ENCODE measurements around the gene RTN4RL1.

Gene RTN4RL1

DNA sequence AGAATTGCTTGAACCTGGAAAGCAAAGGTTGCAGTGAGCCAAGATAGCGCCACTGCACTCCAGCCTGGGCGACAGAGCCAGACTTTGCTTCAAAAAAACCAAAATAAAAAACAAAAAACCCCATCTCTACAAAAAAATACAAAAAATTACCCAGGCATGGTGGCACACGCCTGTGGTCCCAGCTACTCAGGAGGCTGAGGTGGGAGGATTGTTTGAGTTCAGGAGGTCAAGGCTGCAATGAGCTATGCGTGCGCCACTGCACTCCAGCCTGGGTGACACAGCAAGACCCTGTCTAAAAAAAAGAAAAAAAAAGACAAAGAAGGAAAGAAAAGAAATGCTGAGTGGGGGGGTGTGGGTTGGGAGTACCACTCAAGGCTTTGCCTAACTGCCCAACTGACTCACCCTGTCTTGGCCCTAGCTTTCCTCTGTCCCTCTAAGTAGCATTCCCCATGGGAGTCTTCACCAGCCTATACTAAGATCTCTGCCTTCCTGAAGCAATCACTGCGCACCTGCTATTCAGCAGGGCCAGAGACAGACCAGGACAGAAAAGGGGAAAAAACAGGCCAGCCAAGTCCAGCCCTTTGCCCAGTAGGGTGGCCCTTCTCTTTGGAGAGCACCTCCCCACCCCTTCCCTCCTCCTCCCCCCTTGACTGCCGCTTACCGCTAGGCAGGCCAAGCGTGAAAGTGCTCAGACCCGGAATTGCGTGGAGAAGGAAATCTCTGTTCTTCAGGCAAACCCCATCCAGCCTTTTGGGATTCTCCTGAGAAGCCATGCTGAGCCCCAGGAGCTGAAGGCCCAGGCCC is 45.8 kb downstream of the RTN4RL1 start:
- H3K27ac ChIP-seq, result no peak overlapping the region
- intact Hi-C loops (cut with DNase I; ENCODE audit: low total_unique reads), result no loop called here
- TF ChIP-seq, protein P1, sequence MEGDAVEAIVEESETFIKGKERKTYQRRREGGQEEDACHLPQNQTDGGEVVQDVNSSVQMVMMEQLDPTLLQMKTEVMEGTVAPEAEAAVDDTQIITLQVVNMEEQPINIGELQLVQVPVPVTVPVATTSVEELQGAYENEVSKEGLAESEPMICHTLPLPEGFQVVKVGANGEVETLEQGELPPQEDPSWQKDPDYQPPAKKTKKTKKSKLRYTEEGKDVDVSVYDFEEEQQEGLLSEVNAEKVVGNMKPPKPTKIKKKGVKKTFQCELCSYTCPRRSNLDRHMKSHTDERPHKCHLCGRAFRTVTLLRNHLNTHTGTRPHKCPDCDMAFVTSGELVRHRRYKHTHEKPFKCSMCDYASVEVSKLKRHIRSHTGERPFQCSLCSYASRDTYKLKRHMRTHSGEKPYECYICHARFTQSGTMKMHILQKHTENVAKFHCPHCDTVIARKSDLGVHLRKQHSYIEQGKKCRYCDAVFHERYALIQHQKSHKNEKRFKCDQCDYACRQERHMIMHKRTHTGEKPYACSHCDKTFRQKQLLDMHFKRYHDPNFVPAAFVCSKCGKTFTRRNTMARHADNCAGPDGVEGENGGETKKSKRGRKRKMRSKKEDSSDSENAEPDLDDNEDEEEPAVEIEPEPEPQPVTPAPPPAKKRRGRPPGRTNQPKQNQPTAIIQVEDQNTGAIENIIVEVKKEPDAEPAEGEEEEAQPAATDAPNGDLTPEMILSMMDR (IDR thresholded peaks at IDR 0.05), result no peak
- H3K27me3 ChIP-seq, result peaks cover 0 to 40% of the 10 kb centered on the region in 2 donors
- peaks cover 0 to 13% (median 8%) of the 10 kb centered on the region in 4 donors for H3K4me1 ChIP-seq
- no peaks in the 10 kb centered on the region for H3K36me3 ChIP-seq
- no peaks in the 10 kb centered on the region for H3K9me3 ChIP-seq
- no peak overlapping the region for H3K4me3 ChIP-seq
- DNase-seq, result no peak

DNA sequence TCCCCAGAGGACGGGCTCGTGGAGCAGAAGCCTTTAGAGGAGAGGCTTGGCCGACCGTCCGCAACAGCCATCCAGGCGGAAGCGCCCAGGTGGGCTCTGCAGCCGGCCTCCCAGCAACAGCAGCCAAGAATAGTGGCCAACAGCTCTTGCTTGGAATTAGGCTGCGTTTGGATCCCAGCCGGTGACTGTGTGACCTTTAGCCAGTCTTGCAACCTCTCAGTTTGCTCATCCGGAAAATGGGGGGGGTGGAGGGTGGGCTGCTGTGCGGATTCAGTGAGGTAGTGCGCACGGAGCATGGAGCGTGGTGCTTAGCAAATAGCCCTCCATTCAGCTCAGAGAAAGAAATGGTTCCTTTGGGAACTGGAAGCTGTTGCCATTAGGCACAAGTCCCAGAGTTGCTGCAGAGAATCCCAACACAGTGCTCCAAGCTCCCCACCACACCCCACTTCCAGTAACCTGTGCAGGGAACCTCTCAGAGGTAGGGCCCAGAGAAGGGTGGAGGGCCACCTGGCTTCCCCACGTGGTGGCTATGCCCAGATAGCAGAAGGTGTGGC is 46.7 kb downstream of the RTN4RL1 start:
- DNase-seq, result no peak
- no peak overlapping the region for H3K27ac ChIP-seq
- TF ChIP-seq, protein P1 (IDR thresholded peaks at IDR 0.05), result no peak
- intact Hi-C loops (cut with DNase I; ENCODE audit: low total_unique reads), result no loop called here
- H3K4me1 ChIP-seq, result peaks cover 0 to 13% (median 8%) of the 10 kb centered on the region in 4 donors
- H3K9me3 ChIP-seq, result no peaks in the 10 kb centered on the region
- no peaks in the 10 kb centered on the region for H3K36me3 ChIP-seq
- peaks cover 0 to 43% of the 10 kb centered on the region in 2 donors for H3K27me3 ChIP-seq
- H3K4me3 ChIP-seq, result no peak overlapping the region

DNA sequence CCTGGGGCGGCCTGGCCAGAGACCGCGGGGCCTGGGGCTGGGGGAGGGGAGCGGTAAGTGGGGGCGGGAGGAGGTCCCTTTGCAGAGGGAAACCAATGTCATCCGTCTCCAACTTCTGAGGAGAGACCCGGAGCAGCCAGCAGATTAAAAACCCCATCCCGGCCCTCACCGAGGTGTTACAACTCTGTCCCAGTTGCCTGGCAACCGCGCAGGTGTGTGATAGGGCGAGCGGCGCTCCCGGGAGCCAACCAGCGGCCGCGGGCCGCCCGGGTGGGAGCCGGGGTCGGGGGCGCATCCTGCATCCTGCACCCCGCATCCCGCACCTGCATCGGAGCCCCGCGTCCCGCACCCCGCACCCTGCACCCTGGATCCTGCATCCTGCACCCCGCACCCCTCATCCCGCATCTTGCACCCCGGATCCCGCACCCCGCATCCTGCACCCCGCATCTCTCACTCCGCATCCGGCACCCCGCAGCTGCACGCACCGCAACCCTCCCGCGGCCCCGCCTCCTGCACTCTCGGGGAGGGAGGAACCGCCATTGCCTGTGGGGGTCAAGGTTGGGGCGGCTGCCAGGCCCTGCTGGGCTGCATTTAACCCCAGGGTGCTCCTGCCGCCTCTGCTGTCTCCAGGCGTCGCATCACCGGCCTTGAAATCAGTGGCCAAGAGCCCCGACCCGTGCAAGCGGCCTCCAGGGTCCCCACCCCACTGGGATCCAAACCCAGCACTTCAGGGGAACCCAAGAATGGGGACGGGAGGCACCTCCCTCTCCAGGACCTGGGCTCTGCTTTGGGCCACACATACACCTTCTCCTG is 47.3 kb downstream of the RTN4RL1 start:
- intact Hi-C loops (cut with DNase I; ENCODE audit: low total_unique reads), result no loop called here
- TF ChIP-seq, protein P1 (IDR thresholded peaks at IDR 0.05), result no peak

DNA sequence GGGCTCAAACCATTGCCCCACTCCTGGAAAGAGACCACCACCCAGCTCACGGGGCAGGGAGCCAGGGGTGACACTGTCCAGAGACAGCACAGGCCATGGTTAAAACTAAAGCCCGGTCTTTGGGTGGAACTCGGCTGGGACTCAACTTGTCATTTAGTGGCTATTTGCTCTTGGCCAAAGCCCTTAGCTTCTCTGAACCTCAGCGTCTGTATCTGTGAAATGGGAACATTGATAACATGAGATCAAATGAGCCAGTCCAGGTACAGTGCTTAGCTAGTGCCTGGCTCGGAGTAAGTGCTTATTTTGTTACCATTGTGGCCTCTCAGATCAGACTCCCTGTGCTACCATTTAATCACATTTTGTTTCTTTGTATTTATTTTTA is 48.5 kb downstream of the RTN4RL1 start:
- H3K4me3 ChIP-seq, result no peak overlapping the region
- intact Hi-C loops (cut with DNase I; ENCODE audit: low total_unique reads), result no loop called here
- TF ChIP-seq, protein P1 (IDR thresholded peaks at IDR 0.05), result no peak
- DNase-seq, result no peak
- H3K4me1 ChIP-seq, result peaks cover 0 to 13% (median 8%) of the 10 kb centered on the region in 4 donors
- no peaks in the 10 kb centered on the region for H3K36me3 ChIP-seq
- no peak overlapping the region for H3K27ac ChIP-seq
- H3K27me3 ChIP-seq, result peaks cover 0 to 49% of the 10 kb centered on the region in 2 donors
- H3K9me3 ChIP-seq, result no peaks in the 10 kb centered on the region

More for the DNA sequence above, 47.3 kb downstream of the RTN4RL1 start:
- H3K9me3 ChIP-seq, result no peaks in the 10 kb centered on the region
- no peaks in the 10 kb centered on the region for H3K36me3 ChIP-seq
- peaks cover 0 to 13% (median 8%) of the 10 kb centered on the region in 4 donors for H3K4me1 ChIP-seq
- H3K4me3 ChIP-seq, result no peak overlapping the region
- no peak overlapping the region for H3K27ac ChIP-seq
- peaks cover 0 to 43% of the 10 kb centered on the region in 2 donors for H3K27me3 ChIP-seq
- DNase-seq, result no peak

DNA sequence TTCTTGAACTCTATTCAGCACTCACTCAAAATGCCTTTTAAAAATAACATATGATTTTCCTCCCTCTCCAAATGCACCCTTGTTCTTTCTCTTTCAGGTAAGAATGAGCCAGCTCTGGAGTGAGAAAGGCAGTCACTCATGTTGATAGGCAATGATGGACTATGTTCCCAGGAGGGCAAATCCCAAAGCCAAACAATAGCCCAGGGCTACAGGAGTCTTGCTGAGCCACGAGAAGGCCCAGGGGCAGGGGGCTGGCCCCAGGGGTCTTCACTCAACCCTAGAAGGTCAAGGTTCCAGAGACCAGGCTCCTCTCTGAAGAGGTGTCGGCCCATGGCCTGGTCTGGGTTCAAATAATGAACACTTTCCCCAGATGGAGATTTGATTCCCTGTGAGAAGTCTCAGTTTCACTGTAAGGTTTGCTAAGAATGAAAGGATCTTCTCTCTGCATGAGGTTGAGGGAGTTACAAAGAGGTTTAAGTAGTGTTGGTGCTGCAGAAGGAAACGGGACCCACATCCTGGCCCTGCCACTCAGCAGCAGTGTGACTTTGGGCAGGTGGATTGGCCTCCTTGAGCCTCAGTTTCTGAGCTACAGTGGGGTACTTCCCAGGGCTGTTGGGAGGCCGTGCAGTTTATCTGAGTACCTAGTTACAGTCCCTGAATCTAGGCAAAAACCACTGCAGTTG is 49.0 kb downstream of the RTN4RL1 start:
- no peak for DNase-seq
- H3K27me3 ChIP-seq, result peaks cover 0 to 52% of the 10 kb centered on the region in 2 donors
- H3K4me3 ChIP-seq, result no peak overlapping the region
- H3K36me3 ChIP-seq, result no peaks in the 10 kb centered on the region
- no peaks in the 10 kb centered on the region for H3K9me3 ChIP-seq
- H3K27ac ChIP-seq, result no peak overlapping the region
- TF ChIP-seq, protein P1 (IDR thresholded peaks at IDR 0.05), result no peak
- peaks cover 0 to 13% (median 8%) of the 10 kb centered on the region in 4 donors for H3K4me1 ChIP-seq
- intact Hi-C loops (cut with DNase I; ENCODE audit: low total_unique reads), result no loop called here
